ENCODE measurements around the gene ARF3. TPM values are rescaled to one million over a fixed set of nuclear protein-coding genes. Genes with fewer than 3 reads are reported as not detected.

ARF3 gene
- polyA plus RNA-seq, 3 donors = 56.5 to 88.5 (median 58.4) TPM

DNA sequence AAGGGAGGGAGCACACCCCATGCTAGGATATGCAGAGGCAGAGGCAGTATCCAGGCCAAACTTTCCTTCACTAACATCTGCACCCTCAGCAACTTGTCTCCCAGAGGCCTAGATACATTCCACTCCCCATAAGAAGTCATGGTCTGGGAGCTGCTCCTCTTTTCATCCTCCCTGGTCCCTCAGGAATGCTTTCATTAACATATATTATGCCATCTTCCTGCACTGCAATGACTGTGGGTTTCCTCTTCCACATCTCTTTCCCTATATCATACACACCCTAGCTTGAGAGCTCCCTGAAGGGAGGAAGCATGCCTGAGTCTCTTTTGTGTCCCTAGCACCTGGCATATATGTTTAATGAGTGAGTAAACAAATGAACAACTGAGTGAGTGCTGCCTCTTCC lies 33.3 kb upstream of the ARF3 start:
- peaks cover 5 to 6% of the 10 kb centered on the region in 2 donors for H3K4me1 ChIP-seq (ENCODE audit: control insufficient read depth in 1 of 2, insufficient read depth in 2 of 2, low read length in 2 of 2)
- H3K4me2 ChIP-seq (replicated peaks; ENCODE audit: extremely low read depth, low read length, poor library complexity, severe bottlenecking) = no peak overlapping the region
- Mint-ChIP-seq H3K4me1 (peaks cover 12% of the 10 kb centered on the region), H3K36me3 (peaks cover 0 to 9% of the 10 kb centered on the region in 2 donors), H3K27ac (no peak overlapping the region), H3K9me3 (peaks cover 0 to 10% (median 2%) of the 10 kb centered on the region in 7 donors), H3K27me3 (ENCODE audit: low read depth in 3 of 3) (peaks cover 67 to 93% (median 79%) of the 10 kb centered on the region in 3 donors), H3K4me3 (no peak overlapping the region)
- no peak overlapping the region for H3K27ac ChIP-seq (ENCODE audit: low read depth in 1 of 2, low read length in 2 of 2)
- no peaks in the 10 kb centered on the region for H3K9me3 ChIP-seq (replicated peaks in 1 of 2; ENCODE audit: control insufficient read depth in 1 of 2, insufficient read depth in 1 of 2, low read length in 2 of 2)
- H3K27me3 ChIP-seq (ENCODE audit: control insufficient read depth in 2 of 2, insufficient read depth in 2 of 2, low read length in 2 of 2) = peaks cover 43 to 79% of the 10 kb centered on the region in 2 donors
- no peak overlapping the region for H2AFZ ChIP-seq (ENCODE audit: insufficient read depth, low read depth, low read length, poor library complexity, severe bottlenecking)
- TF ChIP-seq, protein P1, sequence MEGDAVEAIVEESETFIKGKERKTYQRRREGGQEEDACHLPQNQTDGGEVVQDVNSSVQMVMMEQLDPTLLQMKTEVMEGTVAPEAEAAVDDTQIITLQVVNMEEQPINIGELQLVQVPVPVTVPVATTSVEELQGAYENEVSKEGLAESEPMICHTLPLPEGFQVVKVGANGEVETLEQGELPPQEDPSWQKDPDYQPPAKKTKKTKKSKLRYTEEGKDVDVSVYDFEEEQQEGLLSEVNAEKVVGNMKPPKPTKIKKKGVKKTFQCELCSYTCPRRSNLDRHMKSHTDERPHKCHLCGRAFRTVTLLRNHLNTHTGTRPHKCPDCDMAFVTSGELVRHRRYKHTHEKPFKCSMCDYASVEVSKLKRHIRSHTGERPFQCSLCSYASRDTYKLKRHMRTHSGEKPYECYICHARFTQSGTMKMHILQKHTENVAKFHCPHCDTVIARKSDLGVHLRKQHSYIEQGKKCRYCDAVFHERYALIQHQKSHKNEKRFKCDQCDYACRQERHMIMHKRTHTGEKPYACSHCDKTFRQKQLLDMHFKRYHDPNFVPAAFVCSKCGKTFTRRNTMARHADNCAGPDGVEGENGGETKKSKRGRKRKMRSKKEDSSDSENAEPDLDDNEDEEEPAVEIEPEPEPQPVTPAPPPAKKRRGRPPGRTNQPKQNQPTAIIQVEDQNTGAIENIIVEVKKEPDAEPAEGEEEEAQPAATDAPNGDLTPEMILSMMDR (IDR thresholded peaks at IDR 0.05) = no peak
- H3K36me3 ChIP-seq (replicated peaks in 1 of 2; ENCODE audit: control insufficient read depth in 1 of 2, insufficient read depth in 2 of 2, low read length in 2 of 2) = no peaks in the 10 kb centered on the region
- no peak overlapping the region for H3K4me3 ChIP-seq (replicated peaks in 1 of 3; ENCODE audit: low read depth in 2 of 3, low read length in 3 of 3)
- no peaks in the 10 kb centered on the region for H4K20me1 ChIP-seq (ENCODE audit: insufficient read depth, low read length)
- DNase-seq = no peak
- H3K79me2 ChIP-seq (ENCODE audit: insufficient read depth, low read length) = no peaks in the 10 kb centered on the region
- intact Hi-C loops (cut with micrococcal nuclease) = loop anchor here in 1 of 2 donors (10.0 kb wide), 1 partner anchor 54 kb away; no protein-coding TSS in a partner anchor
- no peak overlapping the region for H3K9ac ChIP-seq (ENCODE audit: insufficient read depth, low read length, poor library complexity, severe bottlenecking)

DNA sequence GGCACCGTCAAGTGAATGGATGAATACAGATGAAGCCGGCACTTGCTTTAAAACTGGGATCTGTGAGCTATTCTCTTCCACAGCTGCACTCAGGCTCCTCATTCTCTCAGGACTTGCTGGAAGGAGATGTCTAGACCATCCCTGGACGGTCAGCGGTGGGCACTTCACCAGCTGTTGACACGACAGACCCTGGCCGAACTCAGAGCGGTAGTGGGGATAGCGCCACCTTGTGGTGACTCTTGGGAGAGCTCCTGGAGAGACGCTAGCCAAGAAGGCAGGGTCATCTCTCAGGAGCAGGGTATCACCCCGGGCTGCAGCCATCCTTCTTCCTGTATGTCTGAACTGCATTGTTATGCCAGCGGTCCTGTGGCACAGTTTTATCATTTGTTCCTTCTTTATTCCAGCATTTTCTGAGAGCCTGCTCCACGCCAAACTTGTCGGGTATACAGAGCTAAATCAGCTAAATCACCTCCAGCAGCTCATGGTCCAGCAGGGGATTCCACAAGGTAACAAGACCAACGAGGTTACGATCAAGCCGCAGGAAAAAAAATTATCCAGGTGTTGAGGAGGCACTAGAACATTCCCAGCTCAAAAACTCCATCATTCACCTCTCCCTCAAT lies 30.9 kb upstream of the ARF3 start:
- no peaks in the 10 kb centered on the region for H3K4me1 ChIP-seq (ENCODE audit: control insufficient read depth in 1 of 2, insufficient read depth in 2 of 2, low read length in 2 of 2)
- H3K4me2 ChIP-seq (replicated peaks; ENCODE audit: extremely low read depth, low read length, poor library complexity, severe bottlenecking) = no peak overlapping the region
- H2AFZ ChIP-seq (ENCODE audit: insufficient read depth, low read depth, low read length, poor library complexity, severe bottlenecking) = no peak overlapping the region
- no peaks in the 10 kb centered on the region for H4K20me1 ChIP-seq (ENCODE audit: insufficient read depth, low read length)
- intact Hi-C loops (cut with micrococcal nuclease) = loop anchor here in 1 of 2 donors (10.0 kb wide), 1 partner anchor 133 kb away; the partner anchor contains the start of gene DDX23
- Mint-ChIP-seq H3K27me3 (ENCODE audit: low read depth in 3 of 3) (peaks cover 66 to 92% (median 79%) of the 10 kb centered on the region in 3 donors), H3K4me3 (peak overlapping the region in 1 of 2 donors; percentile 64), H3K4me1 (peaks cover 4% of the 10 kb centered on the region), H3K36me3 (no peaks in the 10 kb centered on the region), H3K9me3 (peaks cover 0 to 3% (median 0%) of the 10 kb centered on the region in 7 donors), H3K27ac (peak overlapping the region in 1 of 7 donors; percentile 49)
- H3K79me2 ChIP-seq (ENCODE audit: insufficient read depth, low read length) = no peaks in the 10 kb centered on the region
- no peak overlapping the region for H3K27ac ChIP-seq (ENCODE audit: low read depth in 1 of 2, low read length in 2 of 2)
- no peak overlapping the region for H3K4me3 ChIP-seq (replicated peaks in 1 of 3; ENCODE audit: low read depth in 2 of 3, low read length in 3 of 3)
- H3K9ac ChIP-seq (ENCODE audit: insufficient read depth, low read length, poor library complexity, severe bottlenecking) = no peak overlapping the region
- 18% methylated on average over 12 of the region's 16 CpGs for WGBS (ENCODE audit: insufficient coverage)
- no peaks in the 10 kb centered on the region for H3K36me3 ChIP-seq (replicated peaks in 1 of 2; ENCODE audit: control insufficient read depth in 1 of 2, insufficient read depth in 2 of 2, low read length in 2 of 2)
- peaks cover 39 to 78% of the 10 kb centered on the region in 2 donors for H3K27me3 ChIP-seq (ENCODE audit: control insufficient read depth in 2 of 2, insufficient read depth in 2 of 2, low read length in 2 of 2)
- peak in 2 of 3 donors; percentile 69 to 70 for DNase-seq
- no peaks in the 10 kb centered on the region for H3K9me3 ChIP-seq (replicated peaks in 1 of 2; ENCODE audit: control insufficient read depth in 1 of 2, insufficient read depth in 1 of 2, low read length in 2 of 2)
- TF ChIP-seq, protein P1 (IDR thresholded peaks at IDR 0.05) = peak; percentile 97
